Measurements from ENCODE around the gene KCNB1. TPM values are rescaled to one million over a fixed set of nuclear protein-coding genes. Genes with fewer than 3 reads are reported as not detected.

KCNB1 gene
- total RNA-seq, 6 donors from 2014 or later: 0.40 to 2.2 (median 0.98) TPM

GRCh38 chr20:49521356-49521755 lies 38.9 kb upstream of the KCNB1 start:
- Histone ChIP-seq H3K9me3 (peaks cover 0 to 8% (median 0%) of the 10 kb centered on the region in 4 donors), H3K36me3 (no peaks in the 10 kb centered on the region), H3K4me1 (no peaks in the 10 kb centered on the region), H3K27me3 (no peaks in the 10 kb centered on the region), H3K4me3 (no peak overlapping the region), H3K27ac (no peak overlapping the region)
- WGBS, 2 donors: 55 to 71% methylated on average over 4 of the region's 4 CpGs
- no peak for TF ChIP-seq POLR2AphosphoS5 (IDR thresholded peaks at IDR 0.05)
- TF ChIP-seq POLR2A (IDR thresholded peaks at IDR 0.05): no peak
- TF ChIP-seq CTCF (IDR thresholded peaks at IDR 0.05): no peak
- no peak for TF ChIP-seq EP300 (IDR thresholded peaks at IDR 0.05)
- ATAC-seq (ENCODE audit: low FRiP score in 2 of 2): no peak
- no peak for DNase-seq

- Histone ChIP-seq H3K9me3 (peaks cover 0 to 6% (median 0%) of the 10 kb centered on the region in 4 donors), H3K4me3 (no peak overlapping the region), H3K36me3 (no peaks in the 10 kb centered on the region), H3K4me1 (no peaks in the 10 kb centered on the region), H3K27me3 (no peaks in the 10 kb centered on the region), H3K27ac (no peak overlapping the region)
- no peak for DNase-seq
- TF ChIP-seq POLR2AphosphoS5 (IDR thresholded peaks at IDR 0.05) (no peak), CTCF (IDR thresholded peaks at IDR 0.05) (no peak), EP300 (IDR thresholded peaks at IDR 0.05) (no peak), POLR2A (IDR thresholded peaks at IDR 0.05) (no peak)
- ATAC-seq (ENCODE audit: low FRiP score in 2 of 2): no peak
- 82 to 91% methylated on average over 5 of the region's 5 CpGs for WGBS, 2 donors
These were observed 37.4 kb upstream of the KCNB1 start for GRCh38 chr20:49519777-49520359.

- Histone ChIP-seq H3K4me1 (no peaks in the 10 kb centered on the region), H3K4me3 (no peak overlapping the region), H3K27ac (no peak overlapping the region), H3K27me3 (no peaks in the 10 kb centered on the region), H3K9me3 (peaks cover 0 to 1% (median 0%) of the 10 kb centered on the region in 4 donors), H3K36me3 (no peaks in the 10 kb centered on the region)
- ATAC-seq (ENCODE audit: low FRiP score in 2 of 2) (no peak), DNase-seq (no peak)
- TF ChIP-seq POLR2A (IDR thresholded peaks at IDR 0.05) (no peak), CTCF (IDR thresholded peaks at IDR 0.05) (no peak), POLR2AphosphoS5 (IDR thresholded peaks at IDR 0.05) (no peak), EP300 (IDR thresholded peaks at IDR 0.05) (no peak)
- WGBS, 2 donors: 69 to 70% methylated on average over 4 of the region's 4 CpGs
These were observed 36.8 kb upstream of the KCNB1 start for GRCh38 chr20:49519212-49519712.

GRCh38 chr20:49518576-49518975 lies 36.1 kb upstream of the KCNB1 start:
- no peaks in the 10 kb centered on the region for H3K9me3 ChIP-seq
- no peaks in the 10 kb centered on the region for H3K4me1 ChIP-seq
- no peaks in the 10 kb centered on the region for H3K36me3 ChIP-seq
- H3K27ac ChIP-seq: no peak overlapping the region
- WGBS, 2 donors: 50 to 64% methylated on average over 4 to 5 of the region's 5 CpGs
- no peak for TF ChIP-seq POLR2A (IDR thresholded peaks at IDR 0.05)
- TF ChIP-seq EP300 (IDR thresholded peaks at IDR 0.05): no peak
- no peak for TF ChIP-seq POLR2AphosphoS5 (IDR thresholded peaks at IDR 0.05)
- TF ChIP-seq CTCF (IDR thresholded peaks at IDR 0.05): no peak
- no peak overlapping the region for H3K4me3 ChIP-seq
- no peak for ATAC-seq (ENCODE audit: low FRiP score in 2 of 2)
- no peaks in the 10 kb centered on the region for H3K27me3 ChIP-seq
- DNase-seq: no peak

GRCh38 chr20:49517805-49518100 lies 35.3 kb upstream of the KCNB1 start:
- H3K4me3 ChIP-seq: no peak overlapping the region
- 89 to 100% methylated on average over 4 of the region's 4 CpGs for WGBS, 2 donors
- no peak overlapping the region for H3K27ac ChIP-seq
- no peaks in the 10 kb centered on the region for H3K27me3 ChIP-seq
- H3K9me3 ChIP-seq: no peaks in the 10 kb centered on the region
- ATAC-seq (ENCODE audit: low FRiP score in 2 of 2) (no peak), DNase-seq (no peak)
- H3K4me1 ChIP-seq: no peaks in the 10 kb centered on the region
- TF ChIP-seq EP300 (IDR thresholded peaks at IDR 0.05) (no peak), POLR2A (IDR thresholded peaks at IDR 0.05) (no peak), POLR2AphosphoS5 (IDR thresholded peaks at IDR 0.05) (no peak)
- H3K36me3 ChIP-seq: no peaks in the 10 kb centered on the region

Measured in upper lobe of left lung (tissue), 6 donors.